ENCODE results near the gene NR6A1.

The NR6A1 gene

DNA sequence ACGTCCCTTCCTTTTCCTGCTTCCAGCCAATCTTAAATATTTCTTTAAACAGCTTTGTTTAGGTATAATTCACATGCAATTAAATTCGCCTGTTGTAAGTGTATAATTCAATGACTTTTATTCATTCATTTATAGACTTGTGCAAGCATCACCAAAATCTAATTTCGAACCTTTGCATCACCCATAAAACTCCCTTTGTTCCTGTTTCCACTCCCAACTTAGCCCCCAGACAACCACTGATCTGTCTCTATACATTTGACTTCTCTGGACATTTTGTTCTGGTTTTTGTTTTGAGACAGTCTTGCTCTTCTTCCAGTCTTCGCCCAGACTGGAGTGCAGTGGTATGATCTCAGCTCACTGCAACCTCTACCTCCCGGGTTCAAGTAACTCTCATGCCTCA is 71.5 kb downstream of the NR6A1 start:
- DNase-seq (ENCODE audit: low read depth): no peak
- H3K4me3 ChIP-seq (ENCODE audit: low read depth, low read length): no peak overlapping the region
- TF ChIP-seq, protein P1, sequence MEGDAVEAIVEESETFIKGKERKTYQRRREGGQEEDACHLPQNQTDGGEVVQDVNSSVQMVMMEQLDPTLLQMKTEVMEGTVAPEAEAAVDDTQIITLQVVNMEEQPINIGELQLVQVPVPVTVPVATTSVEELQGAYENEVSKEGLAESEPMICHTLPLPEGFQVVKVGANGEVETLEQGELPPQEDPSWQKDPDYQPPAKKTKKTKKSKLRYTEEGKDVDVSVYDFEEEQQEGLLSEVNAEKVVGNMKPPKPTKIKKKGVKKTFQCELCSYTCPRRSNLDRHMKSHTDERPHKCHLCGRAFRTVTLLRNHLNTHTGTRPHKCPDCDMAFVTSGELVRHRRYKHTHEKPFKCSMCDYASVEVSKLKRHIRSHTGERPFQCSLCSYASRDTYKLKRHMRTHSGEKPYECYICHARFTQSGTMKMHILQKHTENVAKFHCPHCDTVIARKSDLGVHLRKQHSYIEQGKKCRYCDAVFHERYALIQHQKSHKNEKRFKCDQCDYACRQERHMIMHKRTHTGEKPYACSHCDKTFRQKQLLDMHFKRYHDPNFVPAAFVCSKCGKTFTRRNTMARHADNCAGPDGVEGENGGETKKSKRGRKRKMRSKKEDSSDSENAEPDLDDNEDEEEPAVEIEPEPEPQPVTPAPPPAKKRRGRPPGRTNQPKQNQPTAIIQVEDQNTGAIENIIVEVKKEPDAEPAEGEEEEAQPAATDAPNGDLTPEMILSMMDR (IDR thresholded peaks at IDR 0.05; ENCODE audit: control insufficient read depth, extremely low read depth, insufficient read depth): no peak

GRCh38 chr9:124698265-124698664 is 72.8 kb downstream of the NR6A1 start:
- H3K4me3 ChIP-seq (ENCODE audit: low read depth, low read length): no peak overlapping the region
- TF ChIP-seq, protein P1 (IDR thresholded peaks at IDR 0.05; ENCODE audit: control insufficient read depth, extremely low read depth, insufficient read depth): no peak
- no peak for DNase-seq (ENCODE audit: low read depth)

DNA sequence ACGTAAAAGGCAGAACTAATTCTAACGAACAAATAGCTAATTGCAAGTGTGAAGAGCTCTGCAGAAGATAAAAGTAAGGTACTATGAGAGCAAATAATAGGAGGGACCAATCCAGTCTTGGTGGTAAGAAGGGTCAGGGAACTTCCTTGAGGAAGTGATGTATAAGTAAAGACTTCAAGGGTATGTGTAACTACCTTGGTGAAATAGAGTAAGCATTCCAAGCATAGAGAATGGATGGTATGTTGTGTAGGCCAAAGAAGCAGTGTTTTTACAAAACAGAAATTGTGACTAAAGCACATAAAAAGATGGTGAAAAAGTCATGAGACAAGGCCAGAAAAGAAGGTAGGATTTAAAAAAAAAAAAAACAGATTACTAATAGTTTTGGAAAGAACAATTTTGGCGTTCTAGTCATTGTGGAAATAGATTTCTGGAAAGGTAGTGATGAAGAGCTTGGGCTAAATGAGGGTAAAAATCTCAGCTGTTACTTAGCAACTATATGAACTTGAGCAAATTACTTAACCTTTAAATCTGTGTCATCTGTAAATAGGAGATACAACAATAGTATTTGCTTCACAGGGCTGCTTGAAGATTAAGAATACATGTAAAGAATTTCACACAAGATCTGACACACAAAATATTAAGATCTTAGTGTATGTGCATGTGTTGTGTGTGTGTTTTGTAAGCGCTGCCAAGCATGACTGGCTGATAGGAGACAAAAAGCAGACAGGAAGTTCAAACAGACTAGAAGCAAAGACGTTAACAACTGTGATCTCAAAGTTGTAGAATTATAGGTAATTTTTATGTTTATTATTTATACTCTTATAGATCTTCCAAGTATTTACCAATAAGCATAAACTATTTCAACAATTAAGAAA is 73.5 kb downstream of the NR6A1 start:
- DNase-seq (ENCODE audit: low read depth): no peak
- H3K4me3 ChIP-seq (ENCODE audit: low read depth, low read length): no peak overlapping the region
- TF ChIP-seq, protein P1 (IDR thresholded peaks at IDR 0.05; ENCODE audit: control insufficient read depth, extremely low read depth, insufficient read depth): no peak

GRCh38 chr9:124696101-124696500 is 75.0 kb downstream of the NR6A1 start:
- no peak for DNase-seq (ENCODE audit: low read depth)
- no peak overlapping the region for H3K4me3 ChIP-seq (ENCODE audit: low read depth, low read length)
- TF ChIP-seq, protein P1 (IDR thresholded peaks at IDR 0.05; ENCODE audit: control insufficient read depth, extremely low read depth, insufficient read depth): no peak

GRCh38 chr9:124695280-124695890 is 75.7 kb downstream of the NR6A1 start:
- TF ChIP-seq, protein P1 (IDR thresholded peaks at IDR 0.05; ENCODE audit: control insufficient read depth, extremely low read depth, insufficient read depth): no peak
- no peak for DNase-seq (ENCODE audit: low read depth)
- no peak overlapping the region for H3K4me3 ChIP-seq (ENCODE audit: low read depth, low read length)

DNA sequence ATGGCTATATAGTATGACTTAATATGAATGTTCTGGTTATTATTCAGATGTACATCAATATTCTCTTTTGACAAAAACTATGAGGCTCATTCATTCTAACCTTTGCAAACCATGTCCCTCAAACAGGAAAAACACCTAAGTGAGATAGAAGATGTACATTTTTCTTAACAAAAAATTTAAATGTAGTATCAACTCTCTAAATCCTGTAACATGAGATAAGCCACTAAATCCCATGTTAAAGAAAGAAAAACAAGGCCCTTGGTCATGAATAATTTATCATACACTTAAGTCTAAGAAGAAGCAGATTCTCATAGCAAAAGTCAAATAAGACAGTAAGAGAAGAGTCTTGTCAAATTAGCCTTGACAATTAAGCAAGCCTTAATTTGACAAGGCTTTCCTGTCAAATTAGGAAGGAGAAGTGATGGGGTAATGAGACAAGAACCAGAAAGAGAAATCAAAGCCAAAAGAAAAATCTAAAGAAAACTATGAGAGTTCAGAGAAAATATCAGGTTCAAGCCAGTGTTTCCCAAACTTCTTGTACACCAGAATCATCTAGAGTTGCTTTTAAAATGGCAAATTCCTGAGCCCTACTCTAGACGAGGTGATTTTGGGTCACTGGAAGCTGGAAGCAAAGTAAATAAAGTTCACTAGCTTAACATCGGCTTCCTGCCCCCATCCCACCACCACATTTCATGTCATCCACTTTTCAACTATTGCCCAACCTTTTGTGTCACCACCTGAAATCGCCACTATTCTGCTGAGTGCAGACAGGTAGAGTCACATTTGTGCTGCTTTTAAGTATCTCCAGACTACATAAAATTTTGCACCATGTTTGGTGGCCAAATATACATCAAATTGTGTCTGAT is 76.5 kb downstream of the NR6A1 start:
- no peak for DNase-seq (ENCODE audit: low read depth)
- no peak overlapping the region for H3K4me3 ChIP-seq (ENCODE audit: low read depth, low read length)
- TF ChIP-seq, protein P1 (IDR thresholded peaks at IDR 0.05; ENCODE audit: control insufficient read depth, extremely low read depth, insufficient read depth): no peak

Data from LNCaP clone FGC (cell line).